Prostate gland (tissue), 2 donors: ENCODE data around the gene EIF1.

Experiments
- POLR2A ChIP-seq: fragments of 450-650 bp; IDR thresholded peaks from one replicate; pipeline ENCODE4 v1.6.1; 2016; ENCODE audit warnings: antibody characterized with exemption, mild to moderate bottlenecking
- POLR2AphosphoS5 ChIP-seq: sonication (generic); formaldehyde crosslinking; IDR thresholded peaks from one replicate; pipeline ENCODE4 v1.6.1; 2017; ENCODE audit warnings: antibody characterized with exemption
- TF ChIP-seq, protein P1 (sequence below), 4 experiments: fragments of 200-600 bp in 2 of 4; fragments of 450-650 bp in 2 of 4; sonication (generic) in 2 of 4; IDR thresholded peaks; 1 replicate in 3 of 4; 2 replicates in 1 of 4; pipeline ENCODE4 v1.5.1; 2016 to 2019; ENCODE audit warnings: antibody characterized with exemption in 4 of 4, mild to moderate bottlenecking in 2 of 4, moderate library complexity in 2 of 4

GRCh38 chr17:41735744-41736143 lies 47.1 kb downstream of the EIF1 start:
- TF ChIP-seq POLR2A (no peak), POLR2AphosphoS5 (no peak)
- TF ChIP-seq, protein P1, sequence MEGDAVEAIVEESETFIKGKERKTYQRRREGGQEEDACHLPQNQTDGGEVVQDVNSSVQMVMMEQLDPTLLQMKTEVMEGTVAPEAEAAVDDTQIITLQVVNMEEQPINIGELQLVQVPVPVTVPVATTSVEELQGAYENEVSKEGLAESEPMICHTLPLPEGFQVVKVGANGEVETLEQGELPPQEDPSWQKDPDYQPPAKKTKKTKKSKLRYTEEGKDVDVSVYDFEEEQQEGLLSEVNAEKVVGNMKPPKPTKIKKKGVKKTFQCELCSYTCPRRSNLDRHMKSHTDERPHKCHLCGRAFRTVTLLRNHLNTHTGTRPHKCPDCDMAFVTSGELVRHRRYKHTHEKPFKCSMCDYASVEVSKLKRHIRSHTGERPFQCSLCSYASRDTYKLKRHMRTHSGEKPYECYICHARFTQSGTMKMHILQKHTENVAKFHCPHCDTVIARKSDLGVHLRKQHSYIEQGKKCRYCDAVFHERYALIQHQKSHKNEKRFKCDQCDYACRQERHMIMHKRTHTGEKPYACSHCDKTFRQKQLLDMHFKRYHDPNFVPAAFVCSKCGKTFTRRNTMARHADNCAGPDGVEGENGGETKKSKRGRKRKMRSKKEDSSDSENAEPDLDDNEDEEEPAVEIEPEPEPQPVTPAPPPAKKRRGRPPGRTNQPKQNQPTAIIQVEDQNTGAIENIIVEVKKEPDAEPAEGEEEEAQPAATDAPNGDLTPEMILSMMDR (IDR thresholded peaks at IDR 0.05) = no peak
